CD4-positive, alpha-beta memory T cell (primary cell): ENCODE data around the gene CD177. TPM values are rescaled to one million over a fixed set of nuclear protein-coding genes. Genes with fewer than 3 reads are reported as not detected.
"Not testable (repeated sequence)": the region's sequence is repeated elsewhere in the genome, so short reads cannot be mapped to it uniquely, and the experiment has no call there.

ENCODE experiments used
- CTCF ChIA-PET: fragments of 350-600 bp; sonication (Branson Sonifier 250); formaldehyde crosslinking; loops from one replicate; lab custom pipeline; 2021; ENCODE audit warnings: inconsistent platforms; ENCODE audit not compliant: partially characterized antibody; lab: Charles Lee
- POLR2A ChIA-PET: fragments of 350-600 bp; sonication (Branson Sonifier 250); formaldehyde crosslinking; loops from one replicate; lab custom pipeline; 2021; ENCODE audit not compliant: partially characterized antibody; lab: Charles Lee
- DNase-seq, 5 donors: peaks; one replicate each; pipeline versions ENCODE4 v3.0.0 to v3.0.0-alpha.2; 2020 to 2022; ENCODE audit warnings: mixed read lengths in 1 of 5
- H3K27ac ChIP-seq: one replicate; pipeline ENCODE4 v1.7.0; 2013; ENCODE audit warnings: low read depth, low read length
- H3K27me3 ChIP-seq: 2 replicates; pipeline ENCODE4 v1.7.0; 2013; ENCODE audit warnings: mild to moderate bottlenecking, low read length, moderate library complexity; ENCODE audit not compliant: insufficient read depth
- H3K36me3 ChIP-seq: 2 replicates; pipeline ENCODE4 v1.7.0; 2013; ENCODE audit warnings: mild to moderate bottlenecking, low read length, moderate library complexity; ENCODE audit not compliant: insufficient read depth
- H3K4me1 ChIP-seq: 2 replicates; pipeline ENCODE4 v1.7.0; 2013; ENCODE audit warnings: mild to moderate bottlenecking, low read length, moderate library complexity; ENCODE audit not compliant: insufficient read depth
- H3K4me3 ChIP-seq, 2 donors: one replicate each; pipeline ENCODE4 v1.7.0; 2013; ENCODE audit warnings: low read length in 2 of 2, mild to moderate bottlenecking in 1 of 2
- H3K9me3 ChIP-seq, 2 donors: one replicate each; pipeline ENCODE4 v1.7.0; 2013; ENCODE audit warnings: low read length in 2 of 2, control low read depth in 1 of 2; ENCODE audit not compliant: control insufficient read depth in 1 of 2
- H3K27ac Mint-ChIP-seq, 7 donors: one replicate each; pipeline ENCODE4 v1.8.0; 2020 to 2021; ENCODE audit warnings: mixed read lengths in 7 of 7, mild to moderate bottlenecking in 6 of 7, inconsistent platforms in 3 of 7, moderate library complexity in 3 of 7
- H3K27me3 Mint-ChIP-seq, 2 donors: one replicate each; pipeline ENCODE4 v1.8.0; 2020 to 2021; ENCODE audit warnings: mixed read lengths in 2 of 2
- H3K36me3 Mint-ChIP-seq, 2 donors: one replicate each; pipeline ENCODE4 v1.8.0; 2020 to 2021; ENCODE audit warnings: mixed read lengths in 2 of 2, inconsistent platforms in 1 of 2, mild to moderate bottlenecking in 1 of 2
- H3K4me1 Mint-ChIP-seq, 4 donors: one replicate each; pipeline ENCODE4 v1.8.0; 2020 to 2021; ENCODE audit warnings: mixed read lengths in 4 of 4, mild to moderate bottlenecking in 1 of 4
- H3K4me3 Mint-ChIP-seq, 8 donors: one replicate each; pipeline ENCODE4 v1.8.0; 2020 to 2021; ENCODE audit warnings: mixed read lengths in 8 of 8, mild to moderate bottlenecking in 7 of 8, moderate library complexity in 6 of 8, inconsistent platforms in 3 of 8
- H3K9me3 Mint-ChIP-seq, 8 donors: one replicate each; pipeline ENCODE4 v1.8.0; 2020 to 2021; ENCODE audit warnings: mixed read lengths in 8 of 8, mild to moderate bottlenecking in 5 of 8, inconsistent platforms in 3 of 8, moderate library complexity in 1 of 8
- intact Hi-C: fragments of 100-400 bp; cut with micrococcal nuclease; formaldehyde crosslinking; loops from one replicate; pipeline ENCODE4 v1.15.1; 2023
- polyA plus RNA-seq, 2 donors: library from polyadenylated mRNA; unstranded; fragments of 300-500 nt; fragmentation: Illumina TruSeq; gene quantifications; one replicate each; pipeline ENCODE4 v1.2.3, GENCODE V29; 2021
- total RNA-seq, 2 experiments: library from RNA; stranded (reverse); gene quantifications; one replicate each; pipeline ENCODE4 v1.2.3, GENCODE V29; 2021

Gene CD177
- total and polyA plus RNA-seq, 4 experiments from 2014 or later = not detected

DNA sequence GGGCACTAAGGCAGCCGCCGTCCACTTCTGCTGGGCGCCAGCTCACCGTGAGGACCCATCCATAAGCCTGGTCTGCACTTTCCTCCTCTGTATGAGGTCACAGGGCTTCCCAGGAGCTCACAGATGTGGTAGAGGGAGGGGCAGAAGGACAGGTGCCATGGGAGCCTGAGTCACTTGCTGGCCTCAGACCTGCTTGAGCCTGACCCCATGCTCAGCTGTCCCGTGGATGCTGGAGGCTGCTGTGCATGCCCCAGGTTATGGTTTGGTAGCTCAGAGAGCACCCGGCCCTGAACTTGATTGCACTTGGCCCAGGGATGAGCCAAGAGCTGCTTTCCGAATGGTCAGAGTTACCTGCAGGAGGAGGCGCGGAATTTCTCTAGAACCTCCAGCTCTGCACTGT lies 12.2 kb downstream of the CD177 start:
- H3K9me3 ChIP-seq, DNase-seq, H3K27ac ChIP-seq, H3K36me3 ChIP-seq, H3K4me3 Mint-ChIP-seq, CTCF ChIA-PET, intact Hi-C loops, H3K36me3 Mint-ChIP-seq, POLR2A ChIA-PET, H3K9me3 Mint-ChIP-seq, H3K4me3 ChIP-seq, H3K27ac Mint-ChIP-seq, H3K27me3 ChIP-seq, H3K4me1 ChIP-seq, H3K4me1 Mint-ChIP-seq: not testable (repeated sequence)
- peaks cover 7 to 13% of the 10 kb centered on the region in 2 donors for H3K27me3 Mint-ChIP-seq

DNA sequence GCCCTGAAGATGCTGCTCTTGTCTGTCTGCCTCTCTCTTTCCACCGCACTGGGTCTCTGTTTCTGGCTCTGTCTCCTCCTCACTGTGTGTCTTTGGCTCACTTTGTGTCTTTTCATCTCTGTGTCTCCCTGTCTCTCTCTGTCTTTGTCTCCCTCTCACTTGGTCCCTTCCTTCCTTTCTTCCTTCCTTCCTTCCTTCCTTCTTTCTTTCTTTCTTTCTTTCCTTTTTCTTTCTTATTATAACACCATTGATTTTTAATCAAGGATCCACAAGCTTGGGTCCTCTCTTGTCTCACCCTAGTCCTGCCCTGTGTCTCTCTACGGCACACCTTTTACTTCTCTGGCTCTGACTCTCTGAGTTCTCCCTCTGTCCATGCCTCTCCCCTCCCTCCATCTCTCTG lies 14.3 kb downstream of the CD177 start:
- DNase-seq = no peak
- Mint-ChIP-seq H3K27ac (no peak overlapping the region), H3K27me3 (peaks cover 15 to 17% of the 10 kb centered on the region in 2 donors), H3K36me3 (no peaks in the 10 kb centered on the region), H3K9me3 (no peaks in the 10 kb centered on the region), H3K4me1 (peaks cover 0 to 1% (median 0%) of the 10 kb centered on the region in 4 donors), H3K4me3 (no peak overlapping the region)
- intact Hi-C loops = no loop called here
- H3K9me3 ChIP-seq = no peaks in the 10 kb centered on the region
- no peak overlapping the region for H3K27ac ChIP-seq
- ChIA-PET CTCF (no interaction called here), POLR2A (no interaction called here)
- H3K4me1 ChIP-seq = no peaks in the 10 kb centered on the region
- H3K36me3 ChIP-seq = no peaks in the 10 kb centered on the region
- no peak overlapping the region for H3K4me3 ChIP-seq
- no peaks in the 10 kb centered on the region for H3K27me3 ChIP-seq

DNA sequence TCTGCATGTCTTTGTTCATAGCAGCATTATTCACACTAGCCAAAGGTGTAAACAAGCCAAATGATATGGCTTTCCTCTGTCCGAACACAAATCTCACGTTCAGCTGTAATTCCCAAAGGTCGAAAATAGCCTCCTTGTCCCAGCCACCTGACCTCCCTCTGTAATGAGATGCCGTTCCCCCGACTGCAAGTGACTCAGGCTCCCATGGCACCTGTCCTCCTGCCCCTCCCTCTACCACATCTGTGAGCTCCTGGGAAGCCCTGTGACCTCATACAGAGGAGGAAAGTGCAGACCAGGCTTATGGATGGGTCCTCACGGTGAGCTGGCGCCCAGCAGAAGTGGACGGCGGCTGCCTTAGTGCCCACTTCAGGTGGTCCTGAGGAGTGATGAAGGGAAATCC lies 15.4 kb downstream of the CD177 start:
- H3K27ac Mint-ChIP-seq, H3K36me3 ChIP-seq, CTCF ChIA-PET, H3K27ac ChIP-seq, DNase-seq, H3K36me3 Mint-ChIP-seq, H3K4me1 Mint-ChIP-seq, H3K9me3 ChIP-seq, H3K4me1 ChIP-seq, POLR2A ChIA-PET, H3K27me3 ChIP-seq, H3K9me3 Mint-ChIP-seq, H3K4me3 ChIP-seq, intact Hi-C loops, H3K4me3 Mint-ChIP-seq: not testable (repeated sequence)
- peaks cover 11 to 15% of the 10 kb centered on the region in 2 donors for H3K27me3 Mint-ChIP-seq

DNA sequence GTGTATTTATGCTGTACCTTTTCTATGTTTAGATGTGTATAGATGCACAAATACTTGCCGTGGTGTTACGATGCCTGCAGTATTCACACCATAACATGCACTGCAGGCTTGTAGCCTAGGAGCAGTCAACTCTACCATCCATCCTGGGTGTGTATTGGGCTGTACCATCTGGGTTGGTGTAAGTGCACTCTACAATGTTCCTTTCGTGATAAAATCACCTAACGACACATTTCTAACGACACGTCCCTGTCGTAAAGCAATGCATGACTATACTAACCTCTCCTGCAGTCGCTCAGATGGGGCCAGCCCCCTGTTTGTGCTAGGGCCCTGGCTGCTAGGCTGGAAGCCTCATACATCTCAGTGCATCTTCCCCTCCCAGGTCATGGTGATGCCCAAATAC lies 18.4 kb downstream of the CD177 start:
- Histone ChIP-seq H3K4me1 (no peaks in the 10 kb centered on the region), H3K36me3 (no peaks in the 10 kb centered on the region), H3K9me3 (no peaks in the 10 kb centered on the region), H3K4me3 (no peak overlapping the region), H3K27me3 (no peaks in the 10 kb centered on the region), H3K27ac (no peak overlapping the region)
- Mint-ChIP-seq H3K27ac (no peak overlapping the region), H3K9me3 (no peaks in the 10 kb centered on the region), H3K27me3 (peaks cover 9 to 12% of the 10 kb centered on the region in 2 donors), H3K4me1 (peaks cover 0 to 1% (median 0%) of the 10 kb centered on the region in 4 donors), H3K36me3 (no peaks in the 10 kb centered on the region), H3K4me3 (no peak overlapping the region)
- ChIA-PET CTCF (no interaction called here), POLR2A (no interaction called here)
- intact Hi-C loops = no loop called here
- DNase-seq = no peak

DNA sequence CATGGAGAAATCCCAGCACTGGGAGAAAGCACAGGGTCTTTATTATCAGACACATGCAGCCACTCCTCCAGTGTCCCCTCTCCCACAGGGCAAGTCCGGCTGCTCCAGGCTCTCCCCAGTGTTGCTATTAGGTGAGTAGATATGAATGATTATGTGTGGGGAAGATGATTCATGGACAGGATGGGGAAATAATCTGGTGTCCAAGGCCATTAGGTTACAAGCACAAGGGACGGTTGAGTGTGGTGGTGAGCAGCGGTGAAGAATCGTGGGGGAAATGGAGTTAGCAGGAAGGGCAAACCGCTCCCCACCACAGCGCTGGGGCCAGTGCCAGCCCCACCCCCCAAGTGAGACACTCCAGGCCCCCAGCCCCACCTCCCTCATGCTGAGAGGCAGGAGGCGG lies 19.0 kb downstream of the CD177 start:
- H3K27ac ChIP-seq = no peak overlapping the region
- no peak for DNase-seq
- Mint-ChIP-seq H3K36me3 (no peaks in the 10 kb centered on the region), H3K4me3 (no peak overlapping the region), H3K27ac (no peak overlapping the region), H3K4me1 (peaks cover 0 to 1% (median 0%) of the 10 kb centered on the region in 4 donors), H3K27me3 (peaks cover 9 to 12% of the 10 kb centered on the region in 2 donors), H3K9me3 (no peaks in the 10 kb centered on the region)
- ChIA-PET CTCF (no interaction called here), POLR2A (no interaction called here)
- intact Hi-C loops = no loop called here
- no peaks in the 10 kb centered on the region for H3K36me3 ChIP-seq
- H3K9me3 ChIP-seq = no peaks in the 10 kb centered on the region
- no peaks in the 10 kb centered on the region for H3K27me3 ChIP-seq
- no peaks in the 10 kb centered on the region for H3K4me1 ChIP-seq
- H3K4me3 ChIP-seq = no peak overlapping the region

DNA sequence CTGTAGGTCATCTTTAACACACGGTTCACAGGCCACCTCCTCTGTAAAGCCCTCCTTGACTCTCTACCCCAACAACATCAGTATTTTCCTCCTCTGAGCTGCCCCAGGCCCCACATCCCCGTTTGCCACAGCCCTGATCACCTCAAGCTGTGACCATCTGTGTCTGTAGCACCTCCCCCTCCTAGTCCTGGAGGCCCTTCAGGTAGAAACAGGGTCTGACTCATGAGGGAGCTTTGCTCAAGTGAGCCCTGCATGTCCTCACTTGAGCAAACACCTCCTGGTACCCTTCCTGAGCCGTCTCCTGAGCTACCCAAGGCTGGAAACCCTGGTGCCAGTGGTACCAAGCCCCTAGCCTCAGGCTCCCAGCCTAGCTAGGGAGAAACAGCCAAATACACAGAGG lies 24.1 kb downstream of the CD177 start:
- POLR2A ChIA-PET, H3K4me1 Mint-ChIP-seq: not testable (repeated sequence)

DNA sequence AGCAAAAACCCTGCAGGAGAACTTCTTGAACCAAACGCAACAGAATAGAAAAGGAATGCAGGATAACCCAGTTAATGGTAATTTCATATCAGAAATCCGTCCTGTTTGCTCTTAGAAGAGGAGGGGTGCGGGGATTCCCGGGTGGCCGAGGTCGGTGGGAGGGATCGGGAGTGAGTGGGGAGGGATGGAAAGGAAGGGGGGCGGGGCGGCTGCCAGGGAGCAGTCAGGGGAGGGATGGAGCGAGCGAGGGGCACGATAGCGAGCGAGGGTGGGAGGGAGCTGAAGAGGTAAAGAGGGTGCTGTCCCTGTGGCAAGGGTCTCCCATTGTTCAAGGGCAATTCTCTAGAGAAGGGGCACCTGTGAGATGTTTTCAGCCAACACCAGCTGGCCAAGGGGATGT lies 26.5 kb downstream of the CD177 start:
- ChIA-PET POLR2A (no interaction called here), CTCF (interaction anchor here (1.4 to 1.5 kb wide), 2 partner anchors 48 to 69 kb away, joined by 3 to 6 read pairs; no protein-coding TSS in a partner anchor)
- Histone ChIP-seq H3K4me3 (no peak overlapping the region), H3K4me1 (no peaks in the 10 kb centered on the region), H3K9me3 (no peaks in the 10 kb centered on the region), H3K27ac (no peak overlapping the region), H3K27me3 (no peaks in the 10 kb centered on the region), H3K36me3 (no peaks in the 10 kb centered on the region)
- H3K9me3 Mint-ChIP-seq = peaks cover 0 to 1% (median 0%) of the 10 kb centered on the region in 8 donors
- peaks cover 5 to 9% of the 10 kb centered on the region in 2 donors for H3K27me3 Mint-ChIP-seq
- H3K27ac Mint-ChIP-seq = no peak overlapping the region
- H3K36me3 Mint-ChIP-seq = no peaks in the 10 kb centered on the region
- H3K4me1 Mint-ChIP-seq = no peaks in the 10 kb centered on the region
- no peak overlapping the region for H3K4me3 Mint-ChIP-seq
- intact Hi-C loops = no loop called here
- no peak for DNase-seq

More for the DNA sequence above, 24.1 kb downstream of the CD177 start:
- H3K36me3 ChIP-seq, H3K27me3 ChIP-seq, CTCF ChIA-PET, H3K4me1 ChIP-seq, H3K27me3 Mint-ChIP-seq, H3K9me3 ChIP-seq, H3K27ac Mint-ChIP-seq, H3K27ac ChIP-seq, H3K4me3 ChIP-seq, H3K36me3 Mint-ChIP-seq, H3K9me3 Mint-ChIP-seq, H3K4me3 Mint-ChIP-seq, intact Hi-C loops, DNase-seq: not testable (repeated sequence)
